HG03039 (cell line): Measurements from ENCODE around the gene KLHL7.
"Not testable (repeated sequence)": the region's sequence is repeated elsewhere in the genome, so short reads cannot be mapped to it uniquely, and the experiment has no call there.

Experiments
- ATAC-seq: cut with Tn5 transposase; IDR thresholded peaks from one replicate; pipeline ENCODE4 v1.9.1; 2021; ENCODE audit warnings: mild to moderate bottlenecking, moderate library complexity; ENCODE audit not compliant: unreplicated experiment

The KLHL7 gene

GRCh38 chr7:23106823-23107663 is 1.5 kb downstream of the KLHL7 start:
- ATAC-seq: no peak

- ATAC-seq: no peak
These were observed 2.2 kb downstream of the KLHL7 start for GRCh38 chr7:23107781-23108180.

DNA sequence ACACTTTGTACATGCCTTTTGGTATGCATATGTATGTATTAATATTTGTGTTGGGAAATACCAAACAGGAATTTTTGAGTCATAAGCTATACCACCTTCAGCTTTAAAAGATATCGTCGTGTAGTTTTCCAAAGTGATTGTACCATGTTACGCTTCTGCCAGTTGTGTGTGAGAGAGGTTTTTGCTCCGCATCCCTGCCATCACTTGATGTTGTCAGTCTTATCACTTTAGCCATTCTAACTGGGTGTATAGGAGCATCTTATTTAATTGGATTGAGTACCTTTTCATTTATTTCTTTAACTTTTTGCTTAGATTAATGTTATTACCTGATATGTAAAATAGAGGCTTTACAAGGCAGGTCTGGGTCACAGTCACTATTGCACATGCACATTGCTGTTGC is 3.4 kb downstream of the KLHL7 start:
- ATAC-seq: no peak

- ATAC-seq: no peak
These were observed 3.9 kb downstream of the KLHL7 start for GRCh38 chr7:23109470-23109869.

DNA sequence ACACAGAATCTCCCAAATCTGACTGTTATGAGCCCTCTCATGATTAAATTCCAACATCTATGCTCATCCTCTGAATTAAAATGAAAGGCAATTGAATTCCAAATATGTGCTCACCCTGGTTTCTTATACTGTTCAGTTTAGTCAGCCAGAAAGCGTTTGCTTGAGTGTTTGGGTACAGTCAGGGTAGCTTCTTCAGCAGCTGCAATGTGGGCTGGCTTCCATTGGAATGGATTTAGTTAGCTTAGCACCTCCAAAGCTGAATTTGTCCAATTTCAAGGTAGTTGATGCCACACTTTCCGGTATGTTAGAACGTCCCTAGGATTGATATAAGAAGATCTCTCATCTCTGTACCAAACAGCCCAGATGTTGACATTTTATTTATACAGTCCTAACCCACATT is 9.3 kb downstream of the KLHL7 start:
- ATAC-seq: no peak

- ATAC-seq: no peak
These were observed 10.4 kb downstream of the KLHL7 start for GRCh38 chr7:23115991-23116390.

- ATAC-seq: no peak
These were observed 12.3 kb downstream of the KLHL7 start for GRCh38 chr7:23117841-23118240.

GRCh38 chr7:23120106-23120505 is 14.5 kb downstream of the KLHL7 start:
- no peak for ATAC-seq

DNA sequence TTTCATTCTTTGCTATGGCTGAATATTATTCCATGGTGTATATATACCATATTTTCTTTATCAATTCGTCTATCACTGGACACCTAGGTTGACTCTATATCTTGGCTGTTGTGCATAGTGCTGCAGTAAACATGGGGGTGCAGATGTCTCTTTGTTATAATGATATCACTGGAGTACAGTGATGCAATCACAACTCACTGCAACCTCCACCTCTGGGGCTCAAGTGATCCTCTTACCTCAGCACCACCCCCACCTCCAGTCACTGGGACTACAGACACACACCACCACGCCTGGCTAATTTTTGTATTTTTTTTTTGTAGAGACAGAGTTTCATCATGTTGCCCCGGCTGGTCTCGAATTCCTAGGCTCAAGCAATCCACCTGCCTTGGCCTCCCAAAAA is 15.6 kb downstream of the KLHL7 start:
- ATAC-seq: no peak

DNA sequence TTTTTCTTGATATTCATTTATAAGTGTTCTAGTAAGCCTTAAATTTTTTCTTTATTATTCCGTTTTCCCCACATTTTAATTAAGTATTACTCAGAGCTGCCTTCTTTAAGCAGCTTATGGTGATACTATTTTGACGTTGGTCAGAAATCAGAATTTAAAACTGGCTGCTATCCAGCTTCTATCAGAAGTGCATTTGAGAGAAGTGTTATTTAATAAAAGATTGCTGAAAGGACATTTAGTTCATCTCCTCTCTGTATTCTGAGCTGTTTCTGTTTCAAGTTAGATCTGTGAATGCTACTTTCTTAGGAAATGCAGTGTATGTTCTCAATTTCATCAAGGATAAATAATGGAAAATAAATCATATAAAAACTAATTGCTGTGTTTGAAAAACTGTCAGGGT is 17.4 kb downstream of the KLHL7 start:
- no peak for ATAC-seq

- no peak for ATAC-seq
These were observed 17.9 kb downstream of the KLHL7 start for GRCh38 chr7:23123465-23123864.

- ATAC-seq: no peak
These were observed 23.5 kb downstream of the KLHL7 start for GRCh38 chr7:23129036-23129435.

DNA sequence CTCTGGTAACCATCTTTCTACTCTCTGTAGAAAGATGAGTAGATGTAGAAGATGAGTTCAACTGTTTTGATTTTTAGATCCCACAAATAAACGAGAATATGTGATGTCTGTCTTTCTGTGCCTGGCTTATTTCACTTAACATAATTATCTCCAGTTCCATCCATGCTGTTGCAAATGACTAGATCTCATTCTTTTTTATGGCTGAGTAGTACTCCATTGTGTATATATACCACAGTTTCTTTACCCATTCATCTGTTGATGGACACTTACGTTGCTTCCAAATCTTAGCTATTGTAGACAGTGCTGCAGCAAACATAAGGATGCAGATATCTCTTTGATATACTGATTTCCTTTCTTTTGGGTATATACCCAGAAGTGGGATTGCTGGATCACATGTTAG is 26.2 kb downstream of the KLHL7 start:
- ATAC-seq: not testable (repeated sequence)

GRCh38 chr7:23133797-23134196 is 28.2 kb downstream of the KLHL7 start:
- no peak for ATAC-seq

- no peak for ATAC-seq
These were observed 30.2 kb downstream of the KLHL7 start for GRCh38 chr7:23135755-23136154.

DNA sequence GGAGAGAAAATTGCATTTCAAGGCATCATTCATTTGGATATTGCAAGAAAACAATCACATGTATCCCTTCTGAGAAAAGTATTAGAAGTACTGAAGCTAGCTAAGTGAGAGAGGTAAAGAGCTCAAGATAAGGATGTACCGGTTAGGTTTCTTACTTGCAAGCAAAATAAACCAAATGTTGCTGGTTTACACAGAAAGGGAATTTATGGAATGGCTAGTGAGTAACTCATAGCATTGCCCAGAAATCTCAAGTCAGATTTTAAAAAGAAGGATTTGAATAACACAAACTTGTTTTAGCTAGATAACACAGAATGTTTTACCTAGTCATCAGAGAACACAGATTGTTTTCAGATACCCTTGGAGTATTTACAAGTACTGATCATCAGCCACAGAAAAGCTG is 30.6 kb downstream of the KLHL7 start:
- ATAC-seq: no peak

GRCh38 chr7:23157679-23158078 is 52.1 kb downstream of the KLHL7 start:
- ATAC-seq: no peak

- ATAC-seq: no peak
These were observed 53.0 kb downstream of the KLHL7 start for GRCh38 chr7:23158546-23158945.

- ATAC-seq: no peak
These were observed 55.9 kb downstream of the KLHL7 start for GRCh38 chr7:23161482-23161881.

DNA sequence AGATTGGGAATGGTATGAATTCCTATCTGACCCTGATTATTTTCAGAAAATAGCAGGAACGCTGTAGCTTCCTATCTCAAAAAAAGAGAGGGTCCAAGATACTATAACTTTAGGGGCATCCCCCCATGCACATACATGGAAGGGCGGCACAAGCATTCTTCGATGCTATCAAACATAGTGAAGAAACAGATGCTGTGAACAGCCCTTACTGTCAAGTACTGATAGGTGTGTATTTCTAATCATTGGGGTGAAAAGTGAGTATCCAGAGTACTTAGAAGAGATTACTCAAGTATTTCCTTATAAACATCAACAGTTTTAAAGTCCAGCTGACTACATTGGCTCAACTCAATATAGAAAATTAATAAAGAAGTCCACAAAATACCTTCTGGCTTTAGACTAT is 59.3 kb downstream of the KLHL7 start:
- no peak for ATAC-seq

GRCh38 chr7:23165316-23165715 is 59.7 kb downstream of the KLHL7 start:
- no peak for ATAC-seq

- ATAC-seq: no peak
These were observed 62.1 kb downstream of the KLHL7 start for GRCh38 chr7:23167691-23168090.
